Activated CD8-positive, alpha-beta memory T cell treated with anti-CD3 and anti-CD28 coated beads, Interleukin-2, amount 50 U/mL, for 24 hours (primary cell): Measurements from ENCODE around the gene SSR2.

Experiments used
- DNase-seq: peaks from one replicate; pipeline ENCODE4 v3.0.0-alpha.2; 2020; ENCODE audit errors: extremely low read depth

SSR2 gene

GRCh38 chr1:155974208-155975115, 46.3 kb downstream of the SSR2 start:
- no peak for DNase-seq

GRCh38 chr1:155973723-155974122, 47.0 kb downstream of the SSR2 start:
- DNase-seq, result no peak

DNA sequence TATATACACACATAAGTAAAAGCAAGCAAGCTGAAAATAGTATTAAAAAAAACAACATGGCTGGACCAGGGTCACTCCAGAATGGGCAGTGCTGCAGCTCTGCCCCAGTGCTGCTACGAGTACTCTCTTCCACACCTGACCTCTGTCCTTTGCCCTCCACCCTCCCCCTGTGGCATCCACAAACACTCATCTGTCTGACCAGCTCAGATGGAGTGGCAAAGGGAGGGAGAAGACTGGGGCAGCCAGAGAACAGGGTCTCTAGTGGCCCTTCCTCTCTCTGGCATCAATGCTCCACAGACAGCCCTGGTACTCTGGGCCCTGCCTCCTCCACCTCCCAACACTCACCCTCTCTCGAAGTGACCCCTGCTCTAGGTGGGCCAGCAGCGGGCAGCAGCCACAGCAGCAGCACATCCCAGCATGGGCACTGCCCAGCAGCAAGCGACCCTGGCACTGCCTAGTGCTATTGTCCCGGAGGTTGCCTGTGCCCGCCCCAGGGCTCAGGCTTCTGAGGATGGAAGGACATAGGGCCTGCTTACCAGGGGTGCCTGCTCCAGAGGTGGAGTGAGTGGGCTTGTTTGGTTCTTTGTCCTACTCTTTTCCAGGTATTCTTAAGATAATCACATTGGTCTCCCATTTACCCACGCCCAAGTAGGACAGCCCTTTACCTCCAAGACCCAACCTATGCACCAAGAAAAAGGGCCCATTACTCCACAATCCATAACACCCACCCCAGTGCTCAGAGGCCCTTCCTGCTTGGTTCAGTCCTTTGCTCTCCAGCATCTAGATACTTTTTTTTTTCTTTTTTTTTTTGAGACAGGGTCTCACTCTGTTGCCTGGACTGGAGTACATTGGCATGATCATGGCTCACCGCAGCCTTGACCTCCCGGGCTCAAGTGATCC, 48.6 kb downstream of the SSR2 start:
- DNase-seq, result no peak

DNA sequence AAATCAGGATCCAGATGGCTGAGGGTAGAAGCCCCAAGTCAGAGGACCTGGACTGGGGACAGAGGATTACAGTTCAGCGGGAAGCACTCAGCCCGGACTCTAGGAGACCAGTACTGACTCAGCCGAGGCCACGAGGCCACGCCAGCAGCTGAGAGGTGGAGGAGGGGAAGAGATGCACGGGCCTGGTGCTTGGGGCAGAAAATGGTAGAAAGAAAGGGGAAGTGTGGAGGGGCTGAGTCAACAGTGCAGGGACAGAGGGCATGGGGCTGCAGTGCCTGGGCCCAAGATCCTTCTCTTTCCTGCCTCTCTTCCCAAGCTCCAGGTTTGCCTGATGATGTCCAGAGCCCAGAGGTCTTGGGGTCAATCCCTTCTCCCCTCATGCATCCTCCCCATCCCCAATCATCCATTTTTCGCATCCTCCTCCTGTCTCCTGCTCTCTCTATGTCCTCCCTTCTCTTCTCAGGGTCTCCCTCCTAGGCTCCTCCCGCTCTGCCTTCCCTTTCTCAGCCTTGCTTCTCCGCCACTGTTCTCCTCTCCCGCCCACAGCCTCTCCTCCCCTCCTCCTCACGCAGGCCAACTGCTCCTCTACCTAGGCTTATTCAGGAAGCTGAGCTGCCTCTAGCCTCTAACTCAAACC, 50.1 kb downstream of the SSR2 start:
- no peak for DNase-seq

GRCh38 chr1:155969377-155969791, 51.4 kb downstream of the SSR2 start:
- DNase-seq, result no peak

DNA sequence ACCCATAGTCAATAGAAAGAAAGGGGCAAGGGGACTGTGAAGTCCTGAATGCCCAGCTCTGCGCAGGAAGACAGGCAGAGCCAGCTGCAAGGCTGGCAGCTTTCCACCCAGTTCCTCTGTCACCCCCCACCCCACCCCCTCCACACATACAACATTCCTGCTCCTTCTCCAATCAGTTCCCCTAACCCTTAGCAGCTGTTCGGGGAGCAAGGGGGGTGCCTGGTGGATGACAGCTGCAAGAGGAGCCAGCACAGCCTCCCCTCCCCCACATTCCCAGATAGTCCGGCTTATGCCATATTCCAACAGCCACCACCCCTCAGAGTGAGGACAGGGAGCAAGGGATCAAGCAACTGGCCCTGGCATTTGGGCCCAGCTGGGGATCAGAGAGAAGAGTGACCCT, 52.1 kb downstream of the SSR2 start:
- DNase-seq, result no peak

DNA sequence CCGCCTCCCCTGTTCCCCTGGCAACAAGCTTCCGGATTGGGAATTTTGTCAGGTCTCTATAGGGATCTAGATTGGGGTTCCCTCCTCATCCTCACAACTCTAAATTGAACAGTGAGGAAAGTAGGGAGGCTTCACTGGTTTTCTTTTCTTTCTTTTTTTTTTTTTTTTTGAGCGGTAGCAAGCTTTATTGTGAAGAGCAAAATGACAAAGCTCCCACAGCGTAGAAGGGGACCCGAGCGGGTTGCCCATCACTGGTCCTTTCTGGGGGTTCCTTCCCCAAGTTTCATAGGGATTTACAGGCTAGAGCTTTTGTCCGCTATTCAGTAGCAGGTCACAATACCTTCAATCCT, 52.7 kb downstream of the SSR2 start:
- DNase-seq, result no peak

DNA sequence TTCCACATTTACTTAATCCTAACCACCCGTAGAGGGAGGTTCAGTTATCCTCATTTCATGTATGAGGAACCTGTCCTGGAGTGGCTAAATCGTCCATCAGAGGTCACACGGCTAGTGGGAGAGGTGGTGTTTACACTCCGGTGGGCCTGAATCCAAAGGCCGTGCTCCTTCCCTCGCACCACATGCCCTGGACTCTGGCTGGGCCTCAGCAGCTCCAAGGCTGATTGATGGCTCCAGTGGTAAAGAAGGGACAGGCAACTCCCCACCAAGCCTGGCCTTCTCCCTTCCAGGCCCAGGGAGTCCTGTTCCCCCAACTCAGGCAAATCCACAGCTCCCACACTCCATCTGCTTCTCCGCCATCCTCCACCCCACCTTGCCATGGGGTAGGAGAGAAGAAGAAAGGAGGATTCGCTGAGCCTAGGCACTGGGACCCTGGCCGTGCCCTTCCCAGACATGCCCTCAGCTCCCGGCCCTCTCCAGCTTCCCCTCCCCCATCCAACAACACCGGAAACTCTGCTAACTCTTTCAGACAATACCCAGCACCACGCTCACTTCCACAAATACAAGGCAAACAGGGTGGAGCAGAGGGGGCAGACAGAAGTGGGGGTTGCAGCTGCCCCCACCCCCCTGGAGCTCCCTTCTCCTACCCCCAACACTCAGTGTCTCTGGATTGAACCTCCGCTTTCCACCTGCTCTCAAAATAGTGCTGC, 53.3 kb downstream of the SSR2 start:
- DNase-seq, result no peak

DNA sequence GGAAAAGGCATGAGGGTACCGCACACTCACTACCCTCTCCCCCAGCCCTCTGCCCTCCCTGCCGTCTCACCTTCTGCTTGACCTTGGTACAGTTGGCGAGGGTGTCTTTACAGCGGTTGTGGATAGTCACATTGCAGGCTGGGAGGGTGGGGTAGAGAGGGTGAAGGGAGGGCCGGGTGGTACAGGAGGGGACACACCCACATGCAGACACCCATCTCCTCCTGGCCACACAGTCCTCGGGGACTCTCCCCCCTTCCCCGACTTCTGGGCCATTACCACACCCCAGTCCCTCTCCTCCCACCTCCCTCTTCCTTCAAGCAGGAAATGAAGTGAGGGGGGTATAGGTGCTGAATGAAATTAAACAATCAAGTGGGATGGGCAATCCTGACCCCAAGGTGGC, 54.0 kb downstream of the SSR2 start:
- DNase-seq, result no peak

DNA sequence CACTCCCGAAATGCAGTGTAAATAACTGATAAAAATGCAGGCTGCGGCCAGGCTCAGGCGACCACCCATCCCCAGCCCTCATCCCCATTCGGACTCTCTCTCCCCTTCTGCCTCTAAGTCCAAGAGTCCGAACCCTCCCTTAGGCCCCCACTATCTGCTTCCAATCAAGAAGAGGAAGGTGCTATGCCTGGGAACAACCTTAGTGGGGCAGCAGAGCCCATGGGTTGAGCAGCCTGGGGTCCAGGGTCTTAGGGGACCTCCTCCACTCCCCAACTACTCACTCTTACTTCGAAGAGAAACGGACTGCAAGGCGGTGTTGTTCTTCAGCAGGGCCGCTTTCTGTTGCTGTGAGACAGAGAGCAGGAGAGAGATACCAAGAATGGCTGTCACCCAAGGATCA, 54.6 kb downstream of the SSR2 start:
- no peak for DNase-seq

GRCh38 chr1:155964193-155964592, 56.6 kb downstream of the SSR2 start:
- DNase-seq, result no peak

DNA sequence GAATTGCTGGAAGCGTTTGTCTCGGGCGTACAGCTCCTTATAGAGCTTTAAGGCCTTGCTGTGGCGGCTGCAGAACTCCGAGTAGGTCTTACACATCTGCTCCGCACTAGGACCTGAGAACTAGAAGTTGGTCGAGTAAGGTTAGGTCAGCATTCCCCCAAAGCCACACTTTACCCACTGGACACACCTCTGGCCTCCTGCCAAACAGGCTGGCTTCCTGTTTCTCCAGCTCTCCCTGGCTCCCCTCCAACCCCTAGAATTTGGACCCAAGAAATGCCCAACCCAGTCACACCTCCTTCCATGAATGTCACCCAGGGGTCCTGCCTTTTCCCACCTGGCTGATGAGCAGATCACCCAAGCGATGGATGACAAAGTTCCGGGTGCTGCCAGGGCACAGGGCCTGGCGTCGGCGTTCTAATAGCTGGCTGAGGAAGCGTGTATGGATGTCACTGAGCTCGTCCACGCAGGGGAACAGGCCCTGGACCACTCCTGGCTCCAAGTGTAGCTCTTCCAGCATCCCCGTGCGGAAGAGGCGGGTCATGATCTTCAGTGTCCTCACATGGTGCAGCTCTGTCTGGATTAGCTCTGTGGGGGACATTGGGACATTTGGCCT, 58.0 kb downstream of the SSR2 start:
- no peak for DNase-seq

- DNase-seq, result no peak
Observed at GRCh38 chr1:155961937-155962336, 58.8 kb downstream of the SSR2 start.

DNA sequence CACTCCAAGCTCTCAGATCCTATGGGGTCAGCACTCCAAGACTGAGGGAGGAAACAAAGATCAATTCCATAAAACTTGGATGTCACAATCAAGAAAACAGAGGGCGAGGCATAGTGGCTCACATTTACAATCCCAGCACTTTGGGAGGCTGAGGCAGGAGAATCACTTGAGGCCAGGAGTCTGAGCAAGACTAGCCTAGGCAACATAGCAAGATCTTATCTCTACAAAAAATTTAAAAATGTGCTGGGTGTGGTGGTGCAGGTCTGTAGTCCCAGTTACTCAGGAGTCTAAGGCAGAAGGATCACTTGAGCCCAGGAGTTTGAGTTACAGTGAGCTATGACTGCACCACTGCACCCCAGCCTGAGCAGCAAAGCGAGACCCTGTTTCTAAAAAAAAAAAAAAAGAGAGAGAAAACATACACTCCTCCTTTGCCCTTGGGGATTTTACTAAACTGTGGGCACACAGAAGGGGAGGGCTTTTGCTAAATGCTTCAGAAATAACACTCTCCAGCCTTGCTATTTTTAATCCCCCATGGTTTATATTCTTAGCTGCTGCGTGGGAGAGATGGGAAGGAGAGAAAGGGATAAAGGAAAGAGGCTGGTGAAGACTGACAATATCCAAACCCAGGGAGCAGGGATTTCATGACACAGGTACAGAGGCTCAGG, 60.5 kb downstream of the SSR2 start:
- no peak for DNase-seq
